ENCODE measurements around the gene VPS13C.
"Not testable (repeated sequence)": the region's sequence is repeated elsewhere in the genome, so short reads cannot be mapped to it uniquely, and the experiment has no call there.

The VPS13C gene

DNA sequence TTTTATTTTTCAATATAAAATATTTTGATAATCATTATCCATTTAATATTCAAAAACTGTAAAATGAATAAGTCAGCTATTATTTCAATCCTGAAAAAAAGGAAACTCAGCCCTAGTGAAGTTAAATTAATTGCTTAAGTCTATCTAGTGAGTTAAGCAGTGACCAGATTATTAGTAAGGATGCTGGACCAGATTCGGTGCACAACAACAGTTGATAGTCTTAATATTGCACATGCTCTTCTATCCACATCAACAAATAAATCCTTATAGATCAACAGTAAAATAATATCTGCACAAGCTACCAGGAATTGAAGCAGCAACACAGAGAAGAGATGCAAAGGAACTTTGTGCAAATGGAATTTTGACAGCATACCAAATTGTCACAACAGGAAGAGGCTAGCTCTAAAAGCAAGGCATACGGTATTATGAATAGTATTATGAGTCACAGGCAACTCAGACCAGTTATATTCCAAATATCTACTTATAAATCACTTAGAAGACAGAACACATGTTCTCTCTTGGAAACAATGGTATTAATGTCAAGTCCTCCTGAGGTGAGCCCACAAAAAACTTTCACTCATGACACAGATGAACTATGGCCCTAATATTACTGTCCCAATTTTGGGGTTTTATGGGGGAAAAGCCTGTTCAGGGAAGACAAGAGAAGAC is 24.9 kb downstream of the VPS13C start:
- DNase-seq (ENCODE audit: low read depth): peak; percentile 49

GRCh38 chr15:62027916-62028315 is 32.3 kb downstream of the VPS13C start:
- DNase-seq (ENCODE audit: low read depth): no peak

GRCh38 chr15:62027263-62027565 is 33.0 kb downstream of the VPS13C start:
- DNase-seq (ENCODE audit: low read depth): no peak

- no peak for DNase-seq (ENCODE audit: low read depth)
Measured at GRCh38 chr15:62026487-62027262, 33.6 kb downstream of the VPS13C start.

DNA sequence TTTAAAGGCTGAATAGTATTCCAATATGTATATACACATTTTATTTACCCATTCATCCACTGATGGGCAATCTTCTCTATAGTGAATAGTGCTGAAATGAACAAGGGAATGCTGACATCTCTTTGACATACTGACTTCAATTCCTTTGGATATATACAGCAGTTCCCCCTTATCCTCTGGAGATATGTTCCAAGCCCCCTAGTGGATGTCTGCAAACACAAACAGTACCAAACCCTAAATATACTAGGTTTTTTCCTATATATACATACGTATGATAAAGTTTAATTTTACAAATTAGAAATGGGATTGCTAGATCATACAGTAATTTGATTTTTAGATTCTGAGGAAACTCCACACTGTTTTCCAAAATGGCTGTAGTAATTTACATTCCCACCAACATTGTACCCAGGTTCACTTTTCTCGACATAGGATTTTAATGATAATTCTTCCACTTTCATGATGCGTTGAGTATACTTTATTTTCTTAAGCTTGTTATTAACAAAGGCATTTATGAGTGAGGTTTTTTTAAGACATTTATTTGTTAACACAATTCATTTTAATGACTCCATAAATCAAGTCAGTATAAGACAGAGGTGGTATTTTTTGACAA is 38.2 kb downstream of the VPS13C start:
- DNase-seq (ENCODE audit: low read depth): no peak

DNA sequence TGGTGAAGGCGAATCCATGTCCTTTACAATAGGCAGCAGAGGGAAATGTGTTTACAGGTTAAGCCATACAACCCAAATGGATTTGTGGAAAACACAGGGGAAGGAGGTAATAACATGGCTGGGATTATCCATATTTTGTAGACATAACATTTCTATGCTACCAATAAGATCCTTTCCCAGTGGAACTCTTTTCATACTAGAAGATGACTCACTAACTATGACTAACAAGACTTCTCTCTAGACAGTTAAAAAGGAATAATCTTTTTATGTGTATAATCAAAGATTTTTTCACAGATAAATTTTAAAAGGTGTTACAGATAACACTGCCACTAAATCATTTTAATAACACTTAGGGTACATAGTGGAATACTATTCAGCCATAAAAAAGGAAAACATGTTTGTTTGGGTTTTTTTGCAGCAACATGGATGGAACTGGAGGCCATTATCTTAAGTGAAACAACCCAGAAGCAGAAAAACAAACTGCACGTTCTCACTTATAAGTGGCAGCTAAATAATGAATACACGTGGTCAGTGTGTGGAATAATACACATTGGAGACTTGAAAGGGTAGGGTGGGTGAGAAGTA is 39.6 kb downstream of the VPS13C start:
- DNase-seq (ENCODE audit: low read depth): no peak

DNA sequence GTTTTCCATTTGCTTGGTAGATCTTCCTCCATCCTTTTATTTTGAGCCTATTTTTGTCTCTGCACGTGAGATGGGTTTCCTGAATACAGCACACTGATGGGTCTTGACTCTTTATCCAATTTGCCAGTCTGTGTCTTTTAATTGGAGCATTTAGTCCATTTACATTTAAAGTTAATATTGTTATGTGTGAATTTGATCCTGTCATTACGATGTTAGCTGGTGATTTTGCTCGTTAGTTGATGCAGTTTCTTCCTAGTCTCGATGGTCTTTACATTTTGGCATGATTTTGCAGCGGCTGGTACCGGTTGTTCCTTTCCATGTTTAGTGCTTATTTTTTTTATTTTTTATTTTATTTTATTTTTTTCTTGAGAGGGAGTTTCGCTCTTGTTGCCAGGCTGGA is 54.9 kb downstream of the VPS13C start:
- DNase-seq (ENCODE audit: low read depth): not testable (repeated sequence)

- DNase-seq (ENCODE audit: low read depth): no peak
Measured at GRCh38 chr15:61997786-61998185, 62.5 kb downstream of the VPS13C start.

DNA sequence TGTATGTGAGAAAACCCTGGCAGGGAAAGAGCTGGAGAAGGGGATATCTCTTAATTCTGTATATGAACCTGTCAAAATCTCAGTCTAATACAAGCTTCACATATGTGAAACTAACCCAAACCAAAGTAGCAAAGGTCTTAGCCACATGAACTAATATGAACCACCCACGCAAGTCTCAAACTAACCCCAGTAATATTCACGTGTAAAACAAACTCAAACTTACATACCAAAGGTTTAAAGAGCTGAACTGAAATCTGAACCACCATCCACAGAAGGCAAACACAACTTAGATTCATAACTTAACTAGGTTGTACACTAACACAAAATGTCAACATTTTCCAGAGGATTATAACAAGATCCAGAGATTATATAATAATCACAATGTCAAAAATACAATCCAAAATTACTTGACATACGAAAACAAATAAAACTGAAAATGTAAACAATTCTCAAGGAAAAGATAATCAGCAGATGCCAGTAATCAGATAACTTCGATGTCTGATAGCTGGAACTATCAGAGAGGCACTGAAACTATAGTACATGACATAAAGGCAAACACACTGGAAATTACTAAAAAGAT is 64.1 kb downstream of the VPS13C start:
- DNase-seq (ENCODE audit: low read depth): no peak

DNA sequence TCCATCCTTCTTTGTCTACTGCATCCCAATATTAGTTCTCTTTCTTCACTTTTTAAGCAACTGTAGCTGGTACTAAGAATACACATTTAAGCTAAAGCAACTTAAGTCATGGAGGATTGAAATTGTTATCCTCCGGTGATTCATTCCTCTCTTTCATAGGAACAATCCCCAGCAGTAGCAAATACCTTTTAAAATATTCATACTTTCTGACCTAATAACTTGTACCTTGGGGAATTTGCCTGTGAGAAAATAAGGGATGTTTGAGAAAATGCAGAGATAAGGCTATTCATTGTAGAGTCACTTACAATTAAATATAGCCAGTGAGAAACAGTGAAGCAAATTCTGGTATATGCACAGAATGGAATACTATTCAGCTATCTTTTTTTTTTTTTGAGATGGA is 66.0 kb downstream of the VPS13C start:
- DNase-seq (ENCODE audit: low read depth): peak; percentile 54

- no peak for DNase-seq (ENCODE audit: low read depth)
Measured at GRCh38 chr15:61992518-61992917, 67.7 kb downstream of the VPS13C start.

GRCh38 chr15:61989667-61990066 is 70.6 kb downstream of the VPS13C start:
- no peak for DNase-seq (ENCODE audit: low read depth)

- DNase-seq (ENCODE audit: low read depth): no peak
Measured at GRCh38 chr15:61987824-61988223, 72.4 kb downstream of the VPS13C start.

DNA sequence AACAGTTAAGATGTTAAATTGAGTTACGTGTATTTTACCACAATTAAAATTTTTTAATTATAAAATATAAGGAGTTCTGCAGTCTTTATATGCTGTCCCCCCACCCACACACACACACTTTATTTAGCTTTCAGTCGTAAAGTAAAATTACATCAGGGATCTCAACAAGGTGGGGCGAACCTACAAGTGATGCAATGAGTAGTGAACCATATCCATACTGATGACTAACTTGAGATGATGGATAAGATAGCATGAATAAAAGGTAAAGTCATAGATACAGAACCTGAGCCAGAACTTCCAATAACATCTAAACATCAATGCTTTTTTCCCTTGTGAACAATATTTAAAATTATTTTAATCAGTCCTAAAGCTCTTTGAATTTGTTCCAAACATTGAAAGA is 77.2 kb downstream of the VPS13C start:
- DNase-seq (ENCODE audit: low read depth): no peak

DNA sequence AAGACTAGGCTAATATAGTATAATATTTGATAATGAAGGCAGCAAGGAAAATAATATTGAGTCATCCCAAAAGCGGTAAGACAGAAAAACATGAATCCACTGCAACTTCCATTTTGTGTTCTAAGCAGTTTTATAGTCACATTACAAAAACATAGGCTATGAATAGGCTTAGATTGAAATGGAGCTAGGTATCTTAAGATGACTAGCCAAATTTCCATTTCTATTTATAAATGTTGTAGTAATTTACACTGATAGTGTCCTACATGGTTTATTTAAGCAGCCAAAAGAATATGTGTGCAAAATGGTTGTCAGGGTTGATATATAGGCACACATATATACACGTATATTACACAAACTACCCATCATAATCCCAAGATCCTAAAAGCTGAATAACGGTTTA is 82.0 kb downstream of the VPS13C start:
- no peak for DNase-seq (ENCODE audit: low read depth)

DNA sequence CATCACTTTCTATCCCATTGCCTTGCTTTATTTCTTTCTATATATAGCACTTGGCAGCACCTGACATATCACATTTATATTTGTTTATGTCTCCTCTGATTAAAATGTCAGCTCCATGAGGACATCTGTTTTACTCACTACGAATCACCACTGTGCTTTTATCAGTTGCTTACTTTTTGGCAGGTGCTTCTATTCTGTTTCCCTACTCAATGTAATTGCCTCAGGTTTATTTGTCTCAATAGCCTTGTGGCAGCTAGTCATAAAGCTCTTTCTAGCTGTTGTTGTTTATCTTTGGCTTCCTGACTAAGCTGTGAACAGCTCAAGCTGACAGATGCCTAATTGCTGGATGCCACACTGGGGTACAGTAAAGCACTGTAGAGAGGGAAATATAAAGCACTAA is 85.5 kb downstream of the VPS13C start:
- no peak for DNase-seq (ENCODE audit: low read depth)

- DNase-seq (ENCODE audit: low read depth): no peak
Measured at GRCh38 chr15:61974118-61974517, 86.1 kb downstream of the VPS13C start.

- DNase-seq (ENCODE audit: low read depth): no peak
Measured at GRCh38 chr15:61951949-61952348, 108.3 kb downstream of the VPS13C start.

- no peak for DNase-seq (ENCODE audit: low read depth)
Measured at GRCh38 chr15:61946778-61947177, 113.5 kb downstream of the VPS13C start.

- DNase-seq (ENCODE audit: low read depth): no peak
Measured at GRCh38 chr15:61943992-61944391, 116.3 kb downstream of the VPS13C start.

DNA sequence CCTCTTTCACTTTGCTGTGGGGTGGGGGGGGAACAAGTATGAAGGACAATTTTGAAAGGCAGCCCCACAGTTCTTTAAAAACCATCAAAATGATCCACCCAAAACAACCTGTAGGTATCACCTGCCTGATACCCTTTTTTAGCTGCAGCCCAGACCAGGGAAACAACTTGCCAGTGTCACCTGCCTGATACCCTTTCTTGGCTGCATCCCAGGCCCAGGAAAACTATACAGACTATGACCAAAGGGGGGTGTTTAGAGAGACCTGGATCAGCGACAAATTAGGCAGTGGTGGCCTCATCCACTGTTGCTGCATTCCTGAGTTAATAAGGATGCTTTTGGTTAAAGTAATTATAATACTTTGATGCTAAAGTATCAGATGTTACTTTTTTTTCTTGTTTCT is 122.0 kb downstream of the VPS13C start:
- DNase-seq (ENCODE audit: low read depth): no peak

DNA sequence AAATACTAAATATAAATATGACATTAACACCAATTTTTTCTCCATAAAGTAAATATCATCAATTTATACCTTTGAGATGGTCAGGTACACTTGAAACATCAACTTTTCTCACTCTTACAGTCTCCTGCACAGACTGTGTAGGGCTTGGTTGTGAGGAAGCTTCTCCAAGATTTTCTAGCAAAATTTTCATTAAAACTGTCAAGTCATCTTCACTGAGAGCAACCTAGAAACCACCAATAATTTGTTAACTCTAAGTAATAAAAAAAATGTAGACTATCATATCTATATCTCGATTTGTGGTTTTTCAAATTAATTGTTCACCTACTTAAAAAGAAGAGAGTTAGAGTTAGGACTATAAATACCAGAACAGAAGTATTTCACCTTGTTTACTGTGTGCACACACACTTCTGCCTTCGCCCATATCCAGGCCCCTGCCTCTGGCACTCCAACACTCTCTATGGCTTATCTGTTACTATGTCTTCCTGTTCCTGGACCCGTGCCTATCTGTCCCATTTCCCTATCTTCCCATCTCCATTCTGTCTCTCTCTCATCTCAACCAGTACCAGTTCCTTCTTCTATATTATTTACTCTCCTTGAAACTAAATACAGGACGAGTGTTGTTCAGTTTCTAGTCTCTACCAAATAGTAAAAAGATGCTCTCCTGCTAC is 123.6 kb downstream of the VPS13C start:
- no peak for DNase-seq (ENCODE audit: low read depth)

Data from GM04503 (cell line).